DLD1 (cell line): ENCODE data around the gene ZBTB8B.
"Not testable (repeated sequence)": the region's sequence is repeated elsewhere in the genome, so short reads cannot be mapped to it uniquely, and the experiment has no call there.

Experiments used
- in situ Hi-C: cut with HindIII; loops from 2 replicates; pipeline ENCODE4 v1.10.0; 2017; ENCODE audit warnings: low sequenced_read_pairs

The ZBTB8B gene

GRCh38 chr1:32468791-32469190 lies 3.9 kb downstream of the ZBTB8B start:
- in situ Hi-C loops: no loop called here

GRCh38 chr1:32470431-32470830 lies 5.6 kb downstream of the ZBTB8B start:
- in situ Hi-C loops: no loop called here

GRCh38 chr1:32470991-32471694 lies 6.3 kb downstream of the ZBTB8B start:
- in situ Hi-C loops: no loop called here

- in situ Hi-C loops: no loop called here
These were observed 7.0 kb downstream of the ZBTB8B start for GRCh38 chr1:32471695-32472362.

- in situ Hi-C loops: not testable (repeated sequence)
These were observed 8.1 kb downstream of the ZBTB8B start for GRCh38 chr1:32472966-32473365.

GRCh38 chr1:32474954-32475353 lies 10.1 kb downstream of the ZBTB8B start:
- in situ Hi-C loops: no loop called here

- in situ Hi-C loops: no loop called here
These were observed 15.1 kb downstream of the ZBTB8B start for GRCh38 chr1:32480003-32480402.

GRCh38 chr1:32480761-32481160 lies 15.9 kb downstream of the ZBTB8B start:
- in situ Hi-C loops: no loop called here

- in situ Hi-C loops: not testable (repeated sequence)
These were observed 16.9 kb downstream of the ZBTB8B start for GRCh38 chr1:32481788-32482187.

GRCh38 chr1:32485554-32486255 lies 20.8 kb downstream of the ZBTB8B start:
- in situ Hi-C loops: no loop called here

- in situ Hi-C loops: no loop called here
These were observed 21.7 kb downstream of the ZBTB8B start for GRCh38 chr1:32486463-32487113.

- in situ Hi-C loops: no loop called here
These were observed 22.3 kb downstream of the ZBTB8B start for GRCh38 chr1:32487182-32487581.

GRCh38 chr1:32489774-32490454 lies 25.0 kb downstream of the ZBTB8B start:
- in situ Hi-C loops: loop anchor here (10.0 kb wide), 1 partner anchor 365 kb away; no protein-coding TSS in a partner anchor

- in situ Hi-C loops: loop anchor here (10.0 kb wide), 1 partner anchor 363 kb away; no protein-coding TSS in a partner anchor
These were observed 26.5 kb downstream of the ZBTB8B start for GRCh38 chr1:32491386-32491785.

- in situ Hi-C loops: loop anchor here (10.0 kb wide), 1 partner anchor 361 kb away; no protein-coding TSS in a partner anchor
These were observed 29.3 kb downstream of the ZBTB8B start for GRCh38 chr1:32494196-32494595.

GRCh38 chr1:32494711-32495337 lies 30.0 kb downstream of the ZBTB8B start:
- in situ Hi-C loops: loop anchor here (10.0 kb wide), 1 partner anchor 360 kb away; no protein-coding TSS in a partner anchor

- in situ Hi-C loops: loop anchor here (10.0 kb wide), 1 partner anchor 359 kb away; no protein-coding TSS in a partner anchor
These were observed 31.3 kb downstream of the ZBTB8B start for GRCh38 chr1:32496127-32496526.

GRCh38 chr1:32498751-32499150 lies 33.9 kb downstream of the ZBTB8B start:
- in situ Hi-C loops: loop anchor here (10.0 kb wide), 1 partner anchor 356 kb away; no protein-coding TSS in a partner anchor

GRCh38 chr1:32500387-32501209 lies 35.7 kb downstream of the ZBTB8B start:
- in situ Hi-C loops: no loop called here
